ENCODE data around the gene FLNB. TPM values are rescaled to one million over a fixed set of nuclear protein-coding genes. Genes with fewer than 3 reads are reported as not detected.

Gene FLNB
- total and polyA plus RNA-seq, 2 of the 8 experiments (the other 6 are each of a cell fraction or from before 2014, with no cell fraction given), result 72.3 to 118 TPM

DNA sequence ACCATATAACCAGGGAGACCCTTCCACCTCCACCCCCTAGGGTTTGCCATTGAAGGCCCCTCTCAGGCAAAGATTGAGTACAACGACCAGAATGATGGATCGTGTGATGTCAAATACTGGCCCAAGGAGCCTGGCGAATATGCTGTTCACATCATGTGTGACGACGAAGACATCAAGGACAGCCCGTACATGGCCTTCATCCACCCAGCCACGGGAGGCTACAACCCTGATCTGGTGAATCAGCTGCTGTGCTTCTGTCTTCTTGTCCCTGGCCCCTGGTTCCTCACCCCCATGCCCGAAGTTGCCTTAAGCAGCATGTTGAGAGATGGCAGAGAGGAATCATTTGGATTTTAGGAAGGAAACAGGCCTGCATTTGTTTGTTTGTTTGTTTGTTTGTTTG lies 98.4 kb downstream of the FLNB start (continued):
- TF ChIP-seq, protein P1, sequence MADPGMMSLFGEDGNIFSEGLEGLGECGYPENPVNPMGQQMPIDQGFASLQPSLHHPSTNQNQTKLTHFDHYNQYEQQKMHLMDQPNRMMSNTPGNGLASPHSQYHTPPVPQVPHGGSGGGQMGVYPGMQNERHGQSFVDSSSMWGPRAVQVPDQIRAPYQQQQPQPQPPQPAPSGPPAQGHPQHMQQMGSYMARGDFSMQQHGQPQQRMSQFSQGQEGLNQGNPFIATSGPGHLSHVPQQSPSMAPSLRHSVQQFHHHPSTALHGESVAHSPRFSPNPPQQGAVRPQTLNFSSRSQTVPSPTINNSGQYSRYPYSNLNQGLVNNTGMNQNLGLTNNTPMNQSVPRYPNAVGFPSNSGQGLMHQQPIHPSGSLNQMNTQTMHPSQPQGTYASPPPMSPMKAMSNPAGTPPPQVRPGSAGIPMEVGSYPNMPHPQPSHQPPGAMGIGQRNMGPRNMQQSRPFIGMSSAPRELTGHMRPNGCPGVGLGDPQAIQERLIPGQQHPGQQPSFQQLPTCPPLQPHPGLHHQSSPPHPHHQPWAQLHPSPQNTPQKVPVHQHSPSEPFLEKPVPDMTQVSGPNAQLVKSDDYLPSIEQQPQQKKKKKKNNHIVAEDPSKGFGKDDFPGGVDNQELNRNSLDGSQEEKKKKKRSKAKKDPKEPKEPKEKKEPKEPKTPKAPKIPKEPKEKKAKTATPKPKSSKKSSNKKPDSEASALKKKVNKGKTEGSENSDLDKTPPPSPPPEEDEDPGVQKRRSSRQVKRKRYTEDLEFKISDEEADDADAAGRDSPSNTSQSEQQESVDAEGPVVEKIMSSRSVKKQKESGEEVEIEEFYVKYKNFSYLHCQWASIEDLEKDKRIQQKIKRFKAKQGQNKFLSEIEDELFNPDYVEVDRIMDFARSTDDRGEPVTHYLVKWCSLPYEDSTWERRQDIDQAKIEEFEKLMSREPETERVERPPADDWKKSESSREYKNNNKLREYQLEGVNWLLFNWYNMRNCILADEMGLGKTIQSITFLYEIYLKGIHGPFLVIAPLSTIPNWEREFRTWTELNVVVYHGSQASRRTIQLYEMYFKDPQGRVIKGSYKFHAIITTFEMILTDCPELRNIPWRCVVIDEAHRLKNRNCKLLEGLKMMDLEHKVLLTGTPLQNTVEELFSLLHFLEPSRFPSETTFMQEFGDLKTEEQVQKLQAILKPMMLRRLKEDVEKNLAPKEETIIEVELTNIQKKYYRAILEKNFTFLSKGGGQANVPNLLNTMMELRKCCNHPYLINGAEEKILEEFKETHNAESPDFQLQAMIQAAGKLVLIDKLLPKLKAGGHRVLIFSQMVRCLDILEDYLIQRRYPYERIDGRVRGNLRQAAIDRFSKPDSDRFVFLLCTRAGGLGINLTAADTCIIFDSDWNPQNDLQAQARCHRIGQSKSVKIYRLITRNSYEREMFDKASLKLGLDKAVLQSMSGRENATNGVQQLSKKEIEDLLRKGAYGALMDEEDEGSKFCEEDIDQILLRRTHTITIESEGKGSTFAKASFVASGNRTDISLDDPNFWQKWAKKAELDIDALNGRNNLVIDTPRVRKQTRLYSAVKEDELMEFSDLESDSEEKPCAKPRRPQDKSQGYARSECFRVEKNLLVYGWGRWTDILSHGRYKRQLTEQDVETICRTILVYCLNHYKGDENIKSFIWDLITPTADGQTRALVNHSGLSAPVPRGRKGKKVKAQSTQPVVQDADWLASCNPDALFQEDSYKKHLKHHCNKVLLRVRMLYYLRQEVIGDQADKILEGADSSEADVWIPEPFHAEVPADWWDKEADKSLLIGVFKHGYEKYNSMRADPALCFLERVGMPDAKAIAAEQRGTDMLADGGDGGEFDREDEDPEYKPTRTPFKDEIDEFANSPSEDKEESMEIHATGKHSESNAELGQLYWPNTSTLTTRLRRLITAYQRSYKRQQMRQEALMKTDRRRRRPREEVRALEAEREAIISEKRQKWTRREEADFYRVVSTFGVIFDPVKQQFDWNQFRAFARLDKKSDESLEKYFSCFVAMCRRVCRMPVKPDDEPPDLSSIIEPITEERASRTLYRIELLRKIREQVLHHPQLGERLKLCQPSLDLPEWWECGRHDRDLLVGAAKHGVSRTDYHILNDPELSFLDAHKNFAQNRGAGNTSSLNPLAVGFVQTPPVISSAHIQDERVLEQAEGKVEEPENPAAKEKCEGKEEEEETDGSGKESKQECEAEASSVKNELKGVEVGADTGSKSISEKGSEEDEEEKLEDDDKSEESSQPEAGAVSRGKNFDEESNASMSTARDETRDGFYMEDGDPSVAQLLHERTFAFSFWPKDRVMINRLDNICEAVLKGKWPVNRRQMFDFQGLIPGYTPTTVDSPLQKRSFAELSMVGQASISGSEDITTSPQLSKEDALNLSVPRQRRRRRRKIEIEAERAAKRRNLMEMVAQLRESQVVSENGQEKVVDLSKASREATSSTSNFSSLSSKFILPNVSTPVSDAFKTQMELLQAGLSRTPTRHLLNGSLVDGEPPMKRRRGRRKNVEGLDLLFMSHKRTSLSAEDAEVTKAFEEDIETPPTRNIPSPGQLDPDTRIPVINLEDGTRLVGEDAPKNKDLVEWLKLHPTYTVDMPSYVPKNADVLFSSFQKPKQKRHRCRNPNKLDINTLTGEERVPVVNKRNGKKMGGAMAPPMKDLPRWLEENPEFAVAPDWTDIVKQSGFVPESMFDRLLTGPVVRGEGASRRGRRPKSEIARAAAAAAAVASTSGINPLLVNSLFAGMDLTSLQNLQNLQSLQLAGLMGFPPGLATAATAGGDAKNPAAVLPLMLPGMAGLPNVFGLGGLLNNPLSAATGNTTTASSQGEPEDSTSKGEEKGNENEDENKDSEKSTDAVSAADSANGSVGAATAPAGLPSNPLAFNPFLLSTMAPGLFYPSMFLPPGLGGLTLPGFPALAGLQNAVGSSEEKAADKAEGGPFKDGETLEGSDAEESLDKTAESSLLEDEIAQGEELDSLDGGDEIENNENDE (IDR thresholded peaks at IDR 0.05; ENCODE audit: insufficient replicate concordance, low read length), result no peak
- TF ChIP-seq HDAC6 (IDR thresholded peaks at IDR 0.05; ENCODE audit: low read depth, low read length) (no peak), EP300 (IDR thresholded peaks at IDR 0.05; ENCODE audit: borderline replicate concordance in 1 of 2, low read depth in 2 of 2, low read length in 2 of 2) (no peak), KDM4A (IDR thresholded peaks at IDR 0.05; ENCODE audit: low read depth, low read length, severe bottlenecking) (no peak), MAFK (IDR thresholded peaks at IDR 0.05; ENCODE audit: low read depth, low read length) (no peak), SIX5 (IDR thresholded peaks at IDR 0.05; ENCODE audit: low read depth, low read length) (no peak), CBX5 (IDR thresholded peaks at IDR 0.05; ENCODE audit: low read depth, low read length) (no peak), NANOG (IDR thresholded peaks at IDR 0.05; ENCODE audit: insufficient read depth, low read depth, low read length, poor library complexity, severe bottlenecking) (no peak), SIRT6 (IDR thresholded peaks at IDR 0.05; ENCODE audit: low read length) (no peak)
